Right lobe of liver (tissue), 4 donors: Measurements from ENCODE around the gene INMT.

Experiments
- CTCF ChIP-seq, 4 donors: fragments of 200-600 bp in 3 of 4; fragments of 450-650 bp in 1 of 4; IDR thresholded peaks; one replicate each; pipeline versions ENCODE4 v1.5.1 to v1.8.0; 2016 to 2022; ENCODE audit warnings: antibody characterized with exemption in 4 of 4, mild to moderate bottlenecking in 2 of 4
- POLR2A ChIP-seq: fragments of 450-650 bp; IDR thresholded peaks from one replicate; pipeline ENCODE4 v1.6.1; 2017; ENCODE audit warnings: antibody characterized with exemption, mild to moderate bottlenecking
- donor health status: DM: no; HTN: no; CAD: no.
- donor health status: DM: no; HTN: no; CAD: no.
- donor health status: DM: no; HTN: yes; CAD: no.

DNA sequence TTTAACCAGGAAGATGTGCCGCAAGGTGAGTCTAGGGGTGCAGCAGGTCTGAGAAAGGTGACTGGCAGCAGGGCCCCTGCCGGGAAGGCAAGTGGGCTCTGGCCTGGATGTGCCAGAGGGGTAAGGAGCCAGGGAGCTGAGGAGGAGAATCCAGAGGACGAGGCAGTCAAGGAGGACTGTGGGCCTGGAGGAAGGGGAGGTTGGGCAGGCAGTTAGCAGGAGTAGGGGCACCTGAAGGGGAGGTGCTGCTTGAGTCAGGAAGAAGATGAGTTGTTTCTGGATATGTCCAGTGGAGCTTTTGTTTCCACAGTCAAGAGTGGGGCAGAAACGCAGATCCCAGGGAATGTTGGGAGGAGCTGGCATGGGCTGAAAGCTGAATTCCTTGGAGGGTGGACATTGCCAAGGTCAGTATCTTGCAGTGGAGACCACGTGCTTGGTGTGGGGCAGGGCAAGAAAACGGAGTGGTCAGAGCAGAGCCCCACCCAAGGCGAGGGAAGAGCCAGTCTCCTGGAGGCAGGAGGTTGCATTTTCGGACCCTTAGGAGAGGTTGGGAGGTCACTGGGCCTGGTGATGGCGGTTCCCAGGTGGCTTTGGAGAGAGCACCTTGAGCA is 53.3 kb downstream of the INMT start:
- no peak for TF ChIP-seq POLR2A
- TF ChIP-seq CTCF (IDR thresholded peaks at IDR 0.05), result no peak
